Measurements from ENCODE around the gene OGA. TPM values are rescaled to one million over a fixed set of nuclear protein-coding genes. Genes with fewer than 3 reads are reported as not detected.

The OGA gene
- total and polyA plus RNA-seq, 5 donors: 41.1 to 96.4 (median 79.7) TPM

GRCh38 chr10:101772895-101773761, 45.1 kb downstream of the OGA start:
- H3K4me3 ChIP-seq (ENCODE audit: low read length): no peak overlapping the region
- ATAC-seq (no peak), DNase-seq (no peak)
- H3K27me3 ChIP-seq (ENCODE audit: control insufficient read depth, insufficient read depth): no peaks in the 10 kb centered on the region
- H3K9me3 ChIP-seq (ENCODE audit: control insufficient read depth, low read length): no peaks in the 10 kb centered on the region
- H3K4me1 ChIP-seq (ENCODE audit: control insufficient read depth, insufficient read depth, low read length): peaks cover 2% of the 10 kb centered on the region
- WGBS: 29% methylated on average over 21 of the region's 21 CpGs
- H3K27ac ChIP-seq (ENCODE audit: low read length): no peak overlapping the region
- intact Hi-C loops (cut with DNase I): loop anchor here in 1 of 4 donors (10.0 kb wide), 1 partner anchor 618 kb away; no protein-coding TSS in a partner anchor

DNA sequence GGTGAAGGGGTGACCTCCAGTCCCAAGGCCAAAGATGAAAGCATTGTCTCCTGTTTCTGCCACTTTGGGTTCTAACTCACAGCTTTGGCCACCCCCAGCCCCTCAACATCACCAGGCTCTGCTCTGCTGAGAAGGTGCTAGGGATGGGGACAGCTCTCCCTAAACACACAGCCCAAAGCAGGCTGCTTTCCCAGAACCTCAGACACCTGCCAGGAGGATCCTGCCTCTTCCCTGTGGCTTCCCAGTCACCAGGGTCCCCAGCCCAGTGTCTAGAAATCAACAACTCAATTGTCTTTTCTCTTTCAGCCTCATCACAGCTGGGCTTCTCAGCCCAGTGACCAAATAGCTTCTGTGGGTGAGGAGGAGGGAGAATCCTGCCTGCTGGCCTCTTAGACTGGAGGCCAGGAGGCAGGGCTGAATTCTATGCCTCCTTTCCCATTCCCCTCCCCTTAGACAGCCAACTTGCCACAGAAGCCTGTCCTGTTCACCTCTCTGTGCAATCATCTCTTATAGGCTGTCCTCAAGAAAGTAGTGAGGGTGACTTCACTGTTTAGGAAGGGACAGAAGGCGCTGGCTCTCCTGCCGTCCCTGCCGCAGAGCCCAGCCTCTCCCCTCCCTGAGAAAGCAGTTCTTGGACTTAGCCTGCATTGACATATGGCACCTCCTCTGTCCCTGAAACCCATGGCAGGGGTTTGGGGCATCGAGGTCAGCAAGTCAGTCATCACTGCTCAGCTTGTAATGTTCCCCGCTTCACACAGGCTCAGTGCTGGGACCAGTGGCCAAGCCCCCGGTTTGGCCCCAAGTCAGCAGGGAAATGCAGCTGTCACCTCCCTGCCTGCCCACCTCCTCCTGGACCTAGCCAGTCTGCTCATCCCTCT, 46.0 kb downstream of the OGA start:
- Histone ChIP-seq H3K27ac (ENCODE audit: low read length) (no peak overlapping the region), H3K27me3 (ENCODE audit: control insufficient read depth, insufficient read depth) (no peaks in the 10 kb centered on the region), H3K4me1 (ENCODE audit: control insufficient read depth, insufficient read depth, low read length) (peaks cover 2% of the 10 kb centered on the region), H3K4me3 (ENCODE audit: low read length) (no peak overlapping the region), H3K9me3 (ENCODE audit: control insufficient read depth, low read length) (no peaks in the 10 kb centered on the region)
- intact Hi-C loops (cut with DNase I): loop anchor here in 1 of 4 donors (10.0 kb wide), 1 partner anchor 617 kb away; no protein-coding TSS in a partner anchor
- no peak for DNase-seq
- whole genome bisulfite sequencing: 72% methylated on average over 6 of the region's 6 CpGs
- ATAC-seq: no peak

DNA sequence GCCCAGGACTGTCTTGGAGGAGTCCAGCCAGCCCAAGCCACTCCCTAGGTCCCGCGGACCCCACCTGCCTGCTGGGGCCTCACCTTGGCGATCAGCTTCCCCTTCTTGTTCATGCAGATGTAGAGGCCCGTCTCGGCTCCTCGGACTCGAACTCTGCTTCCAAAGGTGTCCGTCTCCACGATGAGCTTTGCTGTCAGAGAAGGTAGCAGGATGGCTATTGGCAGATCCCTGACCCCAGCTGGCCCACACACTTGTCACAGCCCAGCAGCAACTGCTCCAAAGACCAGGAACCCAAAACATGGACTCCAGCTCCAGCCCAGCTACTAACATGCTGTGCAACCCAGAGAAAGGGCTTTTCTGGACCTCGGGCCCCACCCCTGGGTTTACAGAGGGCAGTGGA, 46.9 kb downstream of the OGA start:
- intact Hi-C loops (cut with DNase I): loop anchor here in 1 of 4 donors (10.0 kb wide), 1 partner anchor 617 kb away; no protein-coding TSS in a partner anchor
- Histone ChIP-seq H3K9me3 (ENCODE audit: control insufficient read depth, low read length) (no peaks in the 10 kb centered on the region), H3K27ac (ENCODE audit: low read length) (no peak overlapping the region), H3K27me3 (ENCODE audit: control insufficient read depth, insufficient read depth) (no peaks in the 10 kb centered on the region), H3K4me3 (ENCODE audit: low read length) (no peak overlapping the region), H3K4me1 (ENCODE audit: control insufficient read depth, insufficient read depth, low read length) (no peaks in the 10 kb centered on the region)
- ATAC-seq: no peak
- no peak for DNase-seq
- 92% methylated on average over 10 of the region's 10 CpGs for WGBS

GRCh38 chr10:101770331-101771215, 47.7 kb downstream of the OGA start:
- 77% methylated on average over 41 of the region's 41 CpGs for WGBS
- no peaks in the 10 kb centered on the region for H3K4me1 ChIP-seq (ENCODE audit: control insufficient read depth, insufficient read depth, low read length)
- no peak for DNase-seq

DNA sequence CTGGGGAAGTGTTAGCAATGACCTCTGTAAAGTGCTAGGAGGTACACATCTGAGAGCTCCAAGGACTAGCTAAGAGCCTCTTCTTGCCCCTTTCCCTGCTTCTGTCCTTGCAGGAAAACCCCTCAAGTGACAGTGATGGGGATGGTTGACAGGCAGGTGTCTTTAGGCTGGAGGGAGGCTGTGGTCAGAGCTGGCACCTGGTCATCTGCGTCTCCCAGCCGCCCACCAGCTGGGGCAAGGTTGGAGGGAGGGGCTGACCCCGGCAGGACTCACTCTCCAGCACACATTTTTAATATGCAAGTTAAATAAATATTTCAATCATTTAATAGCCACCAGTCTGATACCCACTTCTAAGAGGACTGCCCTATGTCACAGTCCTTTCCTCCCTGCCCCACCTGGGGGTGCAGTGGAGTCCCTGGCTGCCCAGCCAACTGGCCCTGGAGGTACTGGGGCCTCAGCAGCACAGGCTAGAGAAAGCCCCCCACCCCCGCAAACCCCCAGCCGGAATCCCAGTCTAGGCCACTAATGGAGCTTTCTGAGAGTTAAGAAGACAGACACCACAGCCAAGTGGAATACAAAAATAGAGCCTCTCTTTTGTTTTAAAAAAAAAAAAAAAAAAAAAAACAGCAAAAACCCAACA, 48.6 kb downstream of the OGA start:
- Histone ChIP-seq H3K9me3 (ENCODE audit: control insufficient read depth, low read length) (no peaks in the 10 kb centered on the region), H3K27me3 (ENCODE audit: control insufficient read depth, insufficient read depth) (no peaks in the 10 kb centered on the region), H3K4me1 (ENCODE audit: control insufficient read depth, insufficient read depth, low read length) (no peaks in the 10 kb centered on the region), H3K27ac (ENCODE audit: low read length) (no peak overlapping the region), H3K4me3 (ENCODE audit: low read length) (no peak overlapping the region)
- DNase-seq (no peak), ATAC-seq (no peak)
- intact Hi-C loops (cut with DNase I): loop anchor here in 1 of 4 donors (10.0 kb wide), 1 partner anchor 615 kb away; no protein-coding TSS in a partner anchor
- WGBS: 80% methylated on average over 5 of the region's 5 CpGs

More at GRCh38 chr10:101770331-101771215, 47.7 kb downstream of the OGA start:
- no peak overlapping the region for H3K4me3 ChIP-seq (ENCODE audit: low read length)
- no peak overlapping the region for H3K27ac ChIP-seq (ENCODE audit: low read length)
- no peaks in the 10 kb centered on the region for H3K9me3 ChIP-seq (ENCODE audit: control insufficient read depth, low read length)
- no peak for ATAC-seq
- intact Hi-C loops (cut with DNase I): loop anchor here in 1 of 4 donors (10.0 kb wide), 1 partner anchor 616 kb away; no protein-coding TSS in a partner anchor
- no peaks in the 10 kb centered on the region for H3K27me3 ChIP-seq (ENCODE audit: control insufficient read depth, insufficient read depth)

DNA sequence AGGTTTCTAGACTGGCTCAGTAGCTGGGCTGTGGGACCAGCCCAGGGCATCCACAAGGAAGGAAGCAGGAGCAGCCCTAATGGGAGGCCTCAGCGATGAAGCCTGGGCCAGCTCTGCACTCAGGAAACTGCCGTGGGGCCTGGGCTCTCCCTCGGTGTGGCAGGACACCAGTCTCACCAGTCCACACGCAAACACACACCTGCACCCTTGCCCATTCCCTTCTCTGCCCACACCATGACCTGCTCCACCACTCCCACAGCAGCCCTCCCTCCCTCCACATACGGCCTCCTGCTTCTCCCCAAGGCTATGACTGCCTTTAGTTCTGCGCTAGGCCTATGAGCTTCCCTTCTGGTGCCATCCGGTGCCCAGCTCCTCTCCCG, 49.5 kb downstream of the OGA start:
- no peak for DNase-seq
- Histone ChIP-seq H3K9me3 (ENCODE audit: control insufficient read depth, low read length) (no peaks in the 10 kb centered on the region), H3K27ac (ENCODE audit: low read length) (no peak overlapping the region), H3K4me3 (ENCODE audit: low read length) (no peak overlapping the region), H3K4me1 (ENCODE audit: control insufficient read depth, insufficient read depth, low read length) (no peaks in the 10 kb centered on the region), H3K27me3 (ENCODE audit: control insufficient read depth, insufficient read depth) (no peaks in the 10 kb centered on the region)
- intact Hi-C loops (cut with DNase I): no loop called here
- no peak for ATAC-seq
- 77% methylated on average over 8 of the region's 8 CpGs for WGBS

- H3K4me3 ChIP-seq (ENCODE audit: low read length): no peak overlapping the region
- no peaks in the 10 kb centered on the region for H3K9me3 ChIP-seq (ENCODE audit: control insufficient read depth, low read length)
- no peaks in the 10 kb centered on the region for H3K27me3 ChIP-seq (ENCODE audit: control insufficient read depth, insufficient read depth)
- DNase-seq: no peak
- no peak overlapping the region for H3K27ac ChIP-seq (ENCODE audit: low read length)
- WGBS: 62% methylated on average over 14 of the region's 14 CpGs
- ATAC-seq: no peak
- no peaks in the 10 kb centered on the region for H3K4me1 ChIP-seq (ENCODE audit: control insufficient read depth, insufficient read depth, low read length)
- intact Hi-C loops (cut with DNase I): no loop called here
These were observed 50.1 kb downstream of the OGA start for GRCh38 chr10:101767966-101768790.

DNA sequence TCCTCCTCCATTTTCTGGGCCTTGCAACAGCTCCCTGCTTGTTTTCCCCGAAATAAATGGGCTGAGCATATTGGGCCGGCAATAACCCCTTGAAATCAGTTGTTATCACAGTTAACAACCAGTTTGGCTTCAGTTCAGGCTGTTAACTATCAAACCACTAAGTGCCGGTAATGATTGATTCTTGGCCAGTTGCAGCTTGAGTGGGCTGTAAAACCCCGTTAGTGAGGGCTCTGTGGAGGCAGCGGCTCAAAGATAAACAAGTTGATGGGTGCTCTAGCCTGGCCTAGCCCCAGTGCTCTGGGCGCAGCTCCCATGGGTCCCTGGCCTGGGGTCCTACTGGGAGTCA, 50.7 kb downstream of the OGA start:
- ATAC-seq (no peak), DNase-seq (no peak)
- Histone ChIP-seq H3K27me3 (ENCODE audit: control insufficient read depth, insufficient read depth) (no peaks in the 10 kb centered on the region), H3K4me1 (ENCODE audit: control insufficient read depth, insufficient read depth, low read length) (no peaks in the 10 kb centered on the region), H3K9me3 (ENCODE audit: control insufficient read depth, low read length) (no peaks in the 10 kb centered on the region), H3K27ac (ENCODE audit: low read length) (no peak overlapping the region), H3K4me3 (ENCODE audit: low read length) (no peak overlapping the region)
- whole genome bisulfite sequencing: 50% methylated on average over 6 of the region's 6 CpGs
- intact Hi-C loops (cut with DNase I): no loop called here

- no peak for ATAC-seq
- no peak overlapping the region for H3K27ac ChIP-seq (ENCODE audit: low read length)
- no peaks in the 10 kb centered on the region for H3K9me3 ChIP-seq (ENCODE audit: control insufficient read depth, low read length)
- 72% methylated on average over 12 of the region's 12 CpGs for whole genome bisulfite sequencing
- no peaks in the 10 kb centered on the region for H3K4me1 ChIP-seq (ENCODE audit: control insufficient read depth, insufficient read depth, low read length)
- no peak overlapping the region for H3K4me3 ChIP-seq (ENCODE audit: low read length)
- H3K27me3 ChIP-seq (ENCODE audit: control insufficient read depth, insufficient read depth): no peaks in the 10 kb centered on the region
- no peak for DNase-seq
- intact Hi-C loops (cut with DNase I): no loop called here
These were observed 51.3 kb downstream of the OGA start for GRCh38 chr10:101766753-101767599.

All from right cardiac atrium (tissue), 5 donors.